22Rv1 (cell line): ENCODE data around the gene CELF4.

Experiments used
- CTCF ChIP-seq: fragments of 450-650 bp; IDR thresholded peaks from 2 replicates; pipeline ENCODE4 v1.5.1; 2017; ENCODE audit warnings: mild to moderate bottlenecking
- ZFX ChIP-seq: fragments of 450-650 bp; IDR thresholded peaks from 2 replicates; pipeline ENCODE4 v1.6.1; 2017; ENCODE audit warnings: antibody characterized with exemption, borderline replicate concordance

GRCh38 chr18:37435996-37436395 is 129.6 kb downstream of the CELF4 start:
- TF ChIP-seq CTCF (no peak), ZFX (no peak)
